GM23338 (cell line): Measurements from ENCODE around the gene SCAPER. TPM values are rescaled to one million over a fixed set of nuclear protein-coding genes. Genes with fewer than 3 reads are reported as not detected.

Experiments
- ATAC-seq: fragments of 200-7000 bp; cut with Tn5 transposase; 3 replicates; pipeline ENCODE4 v1.9.1; 2020
- DNase-seq: peaks from one replicate; pipeline ENCODE4 v3.0.0-alpha.2; 2015; ENCODE audit warnings: low spot score
- H2AFZ ChIP-seq: fragments of 200-600 bp; sonication (generic); 2 replicates; pipeline ENCODE4 v1.8.0; 2016; ENCODE audit warnings: antibody characterized with exemption, mild to moderate bottlenecking, moderate library complexity
- H3F3A ChIP-seq: fragments of 200-600 bp; sonication (generic); replicated peaks from 2 replicates; pipeline ENCODE4 v1.8.0; 2017; ENCODE audit warnings: antibody characterized with exemption, mixed run types, low read depth
- H3K27ac ChIP-seq: fragments of 200-600 bp; sonication (generic); 2 replicates; pipeline ENCODE4 v1.6.1; 2016; ENCODE audit warnings: low read depth
- H3K27me3 ChIP-seq: fragments of 200-600 bp; sonication (generic); 2 replicates; pipeline ENCODE4 v1.8.0; 2016; ENCODE audit warnings: mild to moderate bottlenecking, mixed run types, moderate library complexity; ENCODE audit not compliant: insufficient read depth
- H3K36me3 ChIP-seq: fragments of 200-600 bp; sonication (generic); 2 replicates; pipeline ENCODE4 v1.8.0; 2016; ENCODE audit warnings: mild to moderate bottlenecking; ENCODE audit not compliant: insufficient read depth
- H3K4me1 ChIP-seq: fragments of 200-600 bp; sonication (generic); 2 replicates; pipeline ENCODE4 v1.8.0; 2016; ENCODE audit warnings: mild to moderate bottlenecking, moderate library complexity; ENCODE audit not compliant: insufficient read depth
- H3K4me2 ChIP-seq: fragments of 200-600 bp; sonication (generic); 2 replicates; pipeline ENCODE4 v1.7.1; 2017; ENCODE audit warnings: mixed run types
- H3K4me3 ChIP-seq: fragments of 200-600 bp; sonication (generic); 2 replicates; pipeline ENCODE4 v1.6.1; 2016; ENCODE audit warnings: mixed run types
- H3K79me2 ChIP-seq: fragments of 200-600 bp; sonication (generic); replicated peaks from 2 replicates; pipeline ENCODE4 v1.8.0; 2017; ENCODE audit warnings: mild to moderate bottlenecking; ENCODE audit not compliant: insufficient read depth
- H3K9me2 ChIP-seq: fragments of 200-600 bp; sonication (generic); 2 replicates; pipeline ENCODE4 v1.8.0; 2017; ENCODE audit not compliant: insufficient read depth
- H4K20me1 ChIP-seq: fragments of 200-600 bp; sonication (generic); replicated peaks from 2 replicates; pipeline ENCODE4 v1.8.0; 2017; ENCODE audit warnings: mild to moderate bottlenecking; ENCODE audit not compliant: insufficient read depth
- H3K27ac Mint-ChIP-seq: 2 replicates; pipeline ENCODE4 v1.8.0; 2020; ENCODE audit warnings: inconsistent platforms, mild to moderate bottlenecking, moderate library complexity, mixed read lengths
- H3K27me3 Mint-ChIP-seq: 3 replicates; pipeline ENCODE4 v1.8.0; 2022; ENCODE audit warnings: low read depth, mild to moderate bottlenecking, moderate library complexity, mixed read lengths, inconsistent platforms; ENCODE audit not compliant: insufficient read depth, poor library complexity
- H3K36me3 Mint-ChIP-seq: 3 replicates; pipeline ENCODE4 v1.8.0; 2021; ENCODE audit warnings: low read depth, mild to moderate bottlenecking, inconsistent platforms, moderate library complexity, mixed read lengths
- H3K4me1 Mint-ChIP-seq: 3 replicates; pipeline ENCODE4 v1.8.0; 2020; ENCODE audit warnings: mild to moderate bottlenecking, inconsistent platforms, mixed read lengths
- H3K4me3 Mint-ChIP-seq: 3 replicates; pipeline ENCODE4 v1.8.0; 2021; ENCODE audit warnings: moderate library complexity, mild to moderate bottlenecking, inconsistent platforms, mixed read lengths
- H3K9me3 Mint-ChIP-seq: 3 replicates; pipeline ENCODE4 v1.8.0; 2020; ENCODE audit warnings: moderate library complexity, mild to moderate bottlenecking, inconsistent platforms, mixed read lengths
- CREB1 ChIP-seq: fragments of 250-450 bp; sonication (Bioruptor Pico); IDR thresholded peaks from 2 replicates; pipeline ENCODE4 v1.5.0; 2020; ENCODE audit warnings: low read depth, mild to moderate bottlenecking, moderate library complexity
- EZH2 ChIP-seq: fragments of 200-600 bp; sonication (generic); IDR thresholded peaks from one replicate; pipeline ENCODE4 v1.8.0; 2017; ENCODE audit warnings: antibody characterized with exemption, mild to moderate bottlenecking, low read depth; ENCODE audit not compliant: unreplicated experiment
- EZH2phosphoT487 ChIP-seq: fragments of 200-600 bp; sonication (generic); IDR thresholded peaks from one replicate; pipeline ENCODE4 v1.8.1; 2018; ENCODE audit warnings: antibody characterized with exemption; ENCODE audit not compliant: unreplicated experiment
- JUNB ChIP-seq: IDR thresholded peaks from one replicate; pipeline ENCODE4 v1.6.1; 2016; ENCODE audit warnings: antibody characterized with exemption; ENCODE audit not compliant: unreplicated experiment
- NANOG ChIP-seq: IDR thresholded peaks from 2 replicates; pipeline ENCODE4 v1.6.1; 2016; ENCODE audit warnings: antibody characterized with exemption, borderline replicate concordance
- STAT1 ChIP-seq: IDR thresholded peaks from one replicate; pipeline ENCODE4 v1.6.1; 2016; ENCODE audit warnings: antibody characterized with exemption; ENCODE audit not compliant: unreplicated experiment
- ZNF114 ChIP-seq: fragments of 250-450 bp; sonication (Bioruptor Pico); IDR thresholded peaks from 2 replicates; pipeline ENCODE4 v1.5.0; 2020; ENCODE audit warnings: mild to moderate bottlenecking, moderate library complexity
- ZNF331 ChIP-seq: fragments of 250-450 bp; sonication (Bioruptor Pico); IDR thresholded peaks from 2 replicates; pipeline ENCODE4 v1.5.0; 2020; ENCODE audit warnings: low read depth, mild to moderate bottlenecking, moderate library complexity
- ZNF462 ChIP-seq: fragments of 250-450 bp; sonication (Bioruptor Pico); IDR thresholded peaks from 2 replicates; pipeline ENCODE4 v1.5.0; 2020; ENCODE audit warnings: mild to moderate bottlenecking, moderate library complexity
- polyA plus RNA-seq: library from polyadenylated mRNA; unstranded; fragments of >200 nt; fragmentation: Nextera tagmentation; extraction: Ambion mirVana; gene quantifications from 2 replicates; pipeline ENCODE4 v1.2.1, GENCODE V29; 2016
- total RNA-seq: library from RNA; depleted of rRNA; stranded (reverse); fragments of >200 nt; shearing (Covaris generic); gene quantifications from 2 replicates; pipeline ENCODE4 v1.2.3, GENCODE V29; 2014
- TF ChIP-seq, protein P1 (sequence below), 2 experiments: fragments of 200-600 bp in 1 of 2; sonication (generic) in 1 of 2; conservative IDR thresholded peaks; 2 replicates each; pipeline versions ENCODE4 v1.5.1 to v1.6.1; 2016 to 2017; ENCODE audit warnings: antibody characterized with exemption in 2 of 2, low read depth in 2 of 2, mild to moderate bottlenecking in 2 of 2, moderate library complexity in 1 of 2

Gene SCAPER
- total and polyA plus RNA-seq, 2 experiments from 2014 or later, result 9.1 to 17.6 TPM

DNA sequence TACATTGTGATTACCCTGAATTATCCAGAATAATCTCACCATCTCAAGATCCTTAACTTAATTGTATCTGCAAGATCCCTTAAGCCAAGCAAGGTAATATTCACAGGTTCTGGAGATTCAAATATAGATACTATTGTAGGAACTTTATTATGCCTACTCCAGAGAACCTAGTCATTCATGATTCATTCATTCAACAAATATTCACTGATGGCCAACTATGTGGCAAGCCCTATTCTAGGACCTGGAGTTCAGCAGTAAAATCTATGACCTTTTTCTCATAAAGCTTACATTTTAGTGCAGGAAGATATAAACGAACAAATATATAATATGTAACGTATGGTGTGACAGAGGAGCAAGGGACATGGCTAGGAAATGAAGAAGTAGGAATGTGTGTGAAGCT, 519.0 kb downstream of the SCAPER start:
- peaks cover 3% of the 10 kb centered on the region for H3K27me3 Mint-ChIP-seq
- DNase-seq (no peak), ATAC-seq (no peak)
- no peak overlapping the region for H3K27ac ChIP-seq
- TF ChIP-seq ZNF462 (no peak), STAT1 (no peak), EZH2phosphoT487 (no peak), JUNB (no peak), CREB1 (CRISPR knock-in tag) (no peak), EZH2 (no peak), ZNF331 (CRISPR knock-in tag) (no peak), ZNF114 (CRISPR knock-in tag) (no peak), NANOG (no peak)
- TF ChIP-seq, protein P1, sequence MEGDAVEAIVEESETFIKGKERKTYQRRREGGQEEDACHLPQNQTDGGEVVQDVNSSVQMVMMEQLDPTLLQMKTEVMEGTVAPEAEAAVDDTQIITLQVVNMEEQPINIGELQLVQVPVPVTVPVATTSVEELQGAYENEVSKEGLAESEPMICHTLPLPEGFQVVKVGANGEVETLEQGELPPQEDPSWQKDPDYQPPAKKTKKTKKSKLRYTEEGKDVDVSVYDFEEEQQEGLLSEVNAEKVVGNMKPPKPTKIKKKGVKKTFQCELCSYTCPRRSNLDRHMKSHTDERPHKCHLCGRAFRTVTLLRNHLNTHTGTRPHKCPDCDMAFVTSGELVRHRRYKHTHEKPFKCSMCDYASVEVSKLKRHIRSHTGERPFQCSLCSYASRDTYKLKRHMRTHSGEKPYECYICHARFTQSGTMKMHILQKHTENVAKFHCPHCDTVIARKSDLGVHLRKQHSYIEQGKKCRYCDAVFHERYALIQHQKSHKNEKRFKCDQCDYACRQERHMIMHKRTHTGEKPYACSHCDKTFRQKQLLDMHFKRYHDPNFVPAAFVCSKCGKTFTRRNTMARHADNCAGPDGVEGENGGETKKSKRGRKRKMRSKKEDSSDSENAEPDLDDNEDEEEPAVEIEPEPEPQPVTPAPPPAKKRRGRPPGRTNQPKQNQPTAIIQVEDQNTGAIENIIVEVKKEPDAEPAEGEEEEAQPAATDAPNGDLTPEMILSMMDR (conservative IDR thresholded peaks at IDR 0.05; ENCODE audit: low read depth in 2 of 2), result no peak
- H3K36me3 ChIP-seq, result no peaks in the 10 kb centered on the region
- no peaks in the 10 kb centered on the region for H3K4me1 ChIP-seq
- H2AFZ ChIP-seq, result no peak overlapping the region
- H3K9me2 ChIP-seq, result no peaks in the 10 kb centered on the region
- no peak overlapping the region for H3K4me3 Mint-ChIP-seq
- H3F3A ChIP-seq, result no peaks in the 10 kb centered on the region
- no peak overlapping the region for H3K27ac Mint-ChIP-seq
- no peak overlapping the region for H3K4me2 ChIP-seq
- no peak overlapping the region for H3K4me3 ChIP-seq
- H3K4me1 Mint-ChIP-seq, result no peaks in the 10 kb centered on the region
- no peaks in the 10 kb centered on the region for H3K27me3 ChIP-seq
- no peaks in the 10 kb centered on the region for H3K79me2 ChIP-seq
- no peaks in the 10 kb centered on the region for H4K20me1 ChIP-seq
- no peaks in the 10 kb centered on the region for H3K9me3 Mint-ChIP-seq
- H3K36me3 Mint-ChIP-seq, result no peaks in the 10 kb centered on the region
